NCI-H1417 treated with DMSO at 0.1 percent for 48 hours (cell line): ENCODE results near the gene CCDC201.
A peak's percentile ranks its signal among the peaks of the same experiment; 100 is the strongest.

Experiments
- DNase-seq: peaks from one replicate; lab custom pipeline; 2025; lab: John Stamatoyannopoulos, UW

Gene CCDC201, protein sequence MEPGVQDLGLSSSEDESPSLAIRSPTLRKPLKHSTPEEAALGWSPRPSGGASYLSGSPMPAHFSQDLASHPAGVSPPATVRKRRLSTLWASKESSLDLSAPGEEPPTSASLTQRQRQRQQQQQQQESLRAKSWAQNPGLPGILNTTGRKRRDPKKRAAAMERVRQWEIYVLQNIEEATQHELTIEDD

DNA sequence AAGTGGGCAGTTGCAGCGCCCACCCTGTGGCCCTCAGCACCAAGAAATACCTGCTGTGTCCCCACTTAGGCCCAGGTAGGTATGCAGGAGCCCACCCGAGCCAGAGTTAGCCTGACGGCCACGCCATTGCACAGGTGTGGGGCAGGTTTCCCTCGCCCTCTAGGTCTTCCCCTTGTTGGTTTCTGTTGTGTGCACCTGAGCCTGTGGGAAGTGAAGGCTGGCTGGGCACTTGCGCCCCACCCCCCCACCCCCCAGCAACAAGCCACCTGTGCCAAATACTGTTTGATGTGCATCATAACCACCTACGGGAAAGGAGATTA, at the start of gene CCDC201:
CCDC201 (minus strand) TSS at position 48 of the 320 bp plus-strand sequence. CDS start 75 bp downstream, outside the sequence.
- no peak for DNase-seq

DNA sequence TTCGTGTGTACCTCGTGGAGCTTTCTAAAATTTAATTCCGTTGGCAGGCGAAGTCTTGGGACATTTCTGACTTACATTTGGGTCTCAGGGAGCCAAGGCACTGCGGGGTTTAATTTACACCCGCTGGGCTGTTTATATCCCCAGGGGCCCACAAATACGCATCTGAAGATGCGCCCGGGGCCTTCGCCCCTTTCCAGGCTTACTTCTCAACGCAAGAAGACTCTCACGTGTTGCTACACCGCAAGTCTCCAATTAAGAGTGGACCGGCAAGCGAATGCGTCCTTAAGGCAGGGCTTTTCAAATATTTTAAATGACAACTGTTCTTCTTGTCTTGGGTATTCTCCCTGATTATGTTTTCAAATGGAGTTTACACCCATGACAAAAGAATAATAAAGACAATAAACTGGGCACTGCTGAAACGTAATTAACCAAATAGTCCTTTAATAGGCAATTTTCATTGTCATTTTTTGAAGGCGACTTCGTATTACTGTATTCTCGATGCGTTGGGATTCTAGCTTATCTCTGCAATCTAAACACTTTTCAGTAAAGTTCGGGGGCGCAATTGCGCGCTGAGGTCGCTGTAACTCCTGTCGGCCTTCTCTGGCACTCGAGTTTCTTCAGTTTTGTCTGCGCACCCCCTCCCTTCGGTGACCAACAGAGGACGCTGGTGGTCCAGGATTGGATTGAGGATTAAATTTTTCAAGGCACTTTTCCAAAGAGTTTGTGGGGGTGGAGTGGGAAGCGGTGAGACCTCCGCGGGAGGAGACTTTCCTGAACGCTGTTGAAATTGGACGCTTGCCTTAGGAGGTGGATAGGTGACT, 49.0 kb upstream of the CCDC201 start:
- DNase-seq: no peak

DNA sequence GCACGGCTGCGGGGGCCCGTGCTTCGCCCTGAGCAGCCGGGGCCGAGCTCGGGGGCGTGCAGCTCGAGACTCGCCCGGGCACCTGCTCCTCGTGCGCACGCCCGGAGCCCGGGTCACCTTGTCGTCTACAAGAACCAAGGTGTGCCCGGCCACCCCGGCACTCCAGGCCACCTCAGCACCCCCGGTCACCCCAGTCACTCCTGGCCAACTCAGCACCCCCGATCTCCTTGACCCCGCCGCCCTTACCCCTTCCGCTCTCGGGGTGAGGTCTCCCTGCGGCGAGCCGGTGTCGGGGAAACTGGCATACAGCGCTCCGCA, 48.5 kb upstream of the CCDC201 start:
- no peak for DNase-seq

DNA sequence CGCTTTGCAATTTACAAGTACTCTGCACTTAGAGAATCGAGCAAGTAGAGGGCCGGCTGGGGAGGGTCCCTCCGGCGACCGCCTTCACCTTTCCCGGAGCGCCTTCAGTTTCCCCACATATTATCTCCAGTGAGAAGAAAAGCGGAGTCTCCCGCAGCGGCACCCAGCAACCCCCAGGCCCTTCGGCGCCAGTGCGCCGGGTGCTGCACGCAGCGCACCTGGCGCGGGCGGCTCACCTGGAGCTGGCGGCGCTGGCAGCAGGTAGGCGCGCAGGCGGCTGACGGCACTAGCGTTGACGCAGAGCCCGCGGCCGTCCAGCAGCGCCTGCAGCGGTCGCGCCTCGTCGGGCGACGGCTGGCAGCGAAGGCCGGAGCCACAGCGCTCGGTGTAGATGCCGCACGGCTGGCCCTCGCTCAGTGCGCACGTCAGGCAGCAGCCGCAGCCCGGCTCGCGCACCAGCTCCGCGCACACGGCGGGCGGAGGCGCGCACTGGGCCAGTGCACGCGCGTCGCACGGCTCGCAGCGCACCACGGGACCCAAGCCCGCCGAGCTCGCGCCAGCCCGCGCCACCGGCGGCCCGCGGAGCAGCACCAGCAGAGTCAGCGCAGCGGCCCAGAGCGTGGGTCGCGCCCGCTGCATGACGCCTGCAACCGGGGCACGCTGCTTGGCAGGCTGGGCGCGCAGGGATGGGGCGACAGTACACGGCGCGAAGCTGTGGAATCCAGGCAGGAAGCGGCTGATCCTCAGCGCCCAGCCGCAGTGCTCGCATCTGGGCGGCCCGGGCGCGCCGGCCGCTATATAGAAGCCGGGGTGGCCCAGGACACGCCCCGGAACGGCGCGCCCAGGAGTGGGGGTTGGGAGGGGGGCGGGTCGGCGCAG, 47.9 kb upstream of the CCDC201 start, which contains the start of gene IGFBP3:
IGFBP3 (minus strand) TSS at position 771 of the 879 bp plus-strand sequence; CDS start at position 639, 132 bp downstream.
- DNase-seq: peak; percentile 48

DNA sequence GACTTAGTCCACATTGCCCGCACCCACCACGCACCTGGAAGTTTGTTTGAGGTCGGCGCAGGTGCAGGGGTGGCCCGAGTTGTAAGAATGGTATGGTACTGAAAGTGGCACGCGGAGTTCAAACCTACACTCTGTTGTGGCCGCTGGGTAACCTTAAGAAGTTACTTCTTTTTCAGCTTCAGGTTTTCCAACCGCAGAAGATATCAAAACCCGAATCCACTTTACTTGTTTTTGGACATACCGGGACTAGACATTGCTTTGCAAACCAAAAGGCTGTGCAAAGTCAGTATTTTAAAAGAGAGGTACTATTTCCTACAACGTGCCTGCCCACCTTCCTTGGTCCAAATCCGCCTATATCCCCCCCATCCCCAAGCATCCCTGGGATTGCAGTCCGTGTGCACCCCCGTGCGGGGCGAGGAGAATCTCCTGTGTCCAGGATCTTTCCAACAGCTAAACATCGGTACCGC, 47.1 kb upstream of the CCDC201 start:
- no peak for DNase-seq

DNA sequence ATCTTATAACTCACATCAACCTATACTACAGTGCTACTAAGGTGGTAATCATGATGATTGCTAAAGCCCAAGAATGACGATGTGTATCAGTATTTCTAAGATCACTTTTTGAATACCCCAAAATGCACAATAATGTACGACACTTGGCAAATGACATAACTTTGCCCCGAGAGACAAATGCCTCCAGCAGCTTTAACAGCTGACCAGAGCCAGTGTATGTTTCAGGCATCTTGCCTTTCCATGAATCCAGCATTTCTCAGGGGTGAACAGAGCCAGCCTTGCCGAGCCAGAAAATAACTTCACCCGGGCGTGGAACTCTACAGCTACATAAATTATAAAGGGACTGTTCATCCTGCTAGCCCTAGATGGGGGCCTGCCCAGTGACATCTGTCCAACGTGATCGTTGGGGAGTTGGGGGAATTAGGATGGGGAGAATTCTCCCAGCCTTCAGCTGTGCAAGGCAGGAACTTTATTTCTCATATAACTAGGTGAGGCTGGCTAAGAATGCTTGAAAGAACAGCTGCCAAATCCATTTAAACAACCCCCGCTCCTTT, 46.4 kb upstream of the CCDC201 start:
- DNase-seq: no peak

DNA sequence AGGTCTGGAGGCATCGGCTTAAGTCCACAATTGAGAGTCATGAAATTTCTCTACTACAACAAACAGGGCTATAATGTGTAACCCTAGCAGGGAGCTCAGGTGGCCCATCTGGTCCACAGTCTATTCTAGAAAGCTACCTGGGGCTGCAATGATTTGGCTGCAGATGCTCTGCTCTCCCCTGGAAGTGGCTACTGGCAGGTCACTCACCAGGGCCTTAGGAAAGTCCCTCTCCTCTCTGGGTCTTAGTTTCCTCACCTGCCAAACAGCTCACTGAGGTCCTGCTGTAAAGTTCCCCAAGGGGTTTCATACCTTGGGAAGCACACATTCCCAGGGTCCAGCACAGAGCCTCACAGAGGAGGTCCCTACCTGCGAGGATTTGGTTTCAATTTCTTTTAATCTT, 45.7 kb upstream of the CCDC201 start:
- DNase-seq: no peak

DNA sequence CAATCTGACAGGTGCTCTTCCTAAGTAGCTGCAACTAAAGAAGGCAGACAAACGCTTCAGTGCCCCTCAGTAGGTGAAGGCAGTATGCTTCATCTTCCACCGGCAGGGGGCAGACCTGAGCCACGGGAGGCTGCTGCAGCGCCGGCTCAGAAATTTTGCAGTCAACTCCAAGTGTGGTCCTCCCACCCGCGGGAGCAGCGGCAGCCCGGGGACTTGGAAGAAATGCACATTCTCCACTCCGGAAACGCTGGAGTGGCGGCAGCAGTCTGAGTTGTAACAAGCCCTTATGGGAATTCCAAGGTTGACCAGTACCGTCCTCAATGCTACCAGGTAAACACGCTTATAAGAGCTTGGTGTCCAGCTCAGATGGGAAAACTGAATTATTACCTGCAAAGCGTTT, 44.8 kb upstream of the CCDC201 start:
- no peak for DNase-seq

DNA sequence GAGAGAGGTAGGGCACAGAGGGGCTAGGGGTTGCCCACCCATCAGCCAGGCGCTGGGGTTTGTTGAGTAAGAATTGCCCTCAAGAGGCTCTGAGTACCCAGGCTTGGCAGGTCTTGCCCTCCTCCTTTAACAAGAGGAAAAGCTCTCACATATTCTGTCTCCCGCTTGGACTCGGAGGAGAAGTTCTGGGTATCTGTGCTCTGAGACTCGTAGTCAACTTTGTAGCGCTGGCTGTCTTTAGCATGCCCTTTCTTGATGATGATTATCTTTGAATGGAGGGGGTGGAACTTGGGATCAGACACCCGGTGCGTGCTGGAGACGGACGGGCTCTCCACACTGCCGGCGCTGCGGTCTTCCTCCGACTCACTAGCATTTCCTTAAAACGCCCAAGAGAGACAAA, 44.2 kb upstream of the CCDC201 start:
- no peak for DNase-seq

DNA sequence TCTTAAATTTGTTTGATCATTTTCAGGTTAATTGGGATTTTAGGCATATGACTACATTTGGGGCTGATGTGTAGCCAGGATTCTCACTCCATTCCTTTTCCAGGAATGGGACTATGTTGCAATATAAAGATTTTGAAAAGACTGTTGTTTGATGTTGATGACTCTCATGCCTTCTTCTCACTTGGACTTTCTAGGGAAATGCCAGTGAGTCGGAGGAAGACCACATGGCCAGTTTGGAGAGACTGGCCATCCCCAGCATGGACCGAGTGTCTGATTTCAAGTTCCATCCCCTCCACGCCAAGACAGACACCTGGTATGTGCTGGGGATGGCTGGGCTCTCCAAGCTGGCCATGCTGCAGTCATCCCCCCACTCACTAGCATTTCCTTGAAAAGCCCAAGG, 42.7 kb upstream of the CCDC201 start:
- no peak for DNase-seq

DNA sequence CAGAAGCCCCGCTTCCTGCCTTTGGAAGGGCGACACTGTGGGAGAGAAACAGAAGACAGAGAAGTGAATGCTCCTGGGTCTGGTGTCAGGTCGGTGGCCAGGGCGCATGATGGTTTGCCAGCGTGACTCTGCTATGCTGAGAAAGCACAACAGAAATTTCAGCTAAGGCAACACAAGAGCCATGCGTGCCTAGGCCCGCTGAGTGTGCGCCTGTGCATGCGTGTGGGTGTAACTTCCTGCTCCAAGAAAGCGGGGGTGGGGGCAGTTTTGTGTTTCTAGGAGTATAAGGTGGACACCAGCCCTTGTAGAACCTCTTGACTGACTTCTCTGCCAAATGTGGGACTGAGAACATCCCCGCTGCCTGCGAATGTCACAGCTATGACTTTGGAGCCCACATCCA, 42.0 kb upstream of the CCDC201 start:
- DNase-seq: no peak

DNA sequence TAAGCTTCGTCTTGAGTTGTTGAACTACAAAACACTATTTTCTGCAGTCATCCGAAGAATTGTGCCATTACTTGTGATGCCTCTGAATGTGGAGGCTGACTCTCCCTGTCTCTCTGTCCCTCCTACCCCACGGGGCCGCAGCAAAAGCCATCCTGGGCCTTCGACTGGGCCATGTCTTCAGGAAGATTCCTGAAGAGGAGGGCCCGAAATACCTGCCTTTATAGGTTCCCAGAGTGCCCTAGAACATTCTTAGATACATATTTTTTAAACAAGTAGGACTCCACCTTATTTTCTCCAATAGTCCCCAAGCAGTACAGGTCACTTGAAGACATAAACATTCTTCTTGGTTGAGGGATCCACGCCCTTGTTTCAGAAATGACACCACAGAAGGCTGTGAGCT, 40.1 kb upstream of the CCDC201 start:
- no peak for DNase-seq

DNA sequence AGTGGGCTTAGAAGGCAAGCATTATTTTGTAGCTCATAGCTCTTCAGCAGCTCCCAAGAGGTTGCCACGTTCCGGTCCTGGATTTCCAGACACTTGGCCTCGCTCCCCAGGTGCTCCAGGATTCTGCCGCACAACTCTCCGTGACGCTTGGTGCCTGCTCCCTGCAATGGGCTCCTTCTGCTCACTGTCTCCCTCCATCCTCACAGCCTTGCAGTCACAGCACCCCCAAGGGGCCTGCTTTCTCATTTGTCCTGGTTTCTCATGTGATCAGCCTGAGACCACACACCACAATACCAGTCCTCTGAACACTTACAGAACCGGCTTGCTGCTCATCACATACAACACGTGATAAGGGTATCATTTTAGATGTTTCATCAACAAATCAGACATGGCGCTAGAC, 38.4 kb upstream of the CCDC201 start:
- no peak for DNase-seq

DNA sequence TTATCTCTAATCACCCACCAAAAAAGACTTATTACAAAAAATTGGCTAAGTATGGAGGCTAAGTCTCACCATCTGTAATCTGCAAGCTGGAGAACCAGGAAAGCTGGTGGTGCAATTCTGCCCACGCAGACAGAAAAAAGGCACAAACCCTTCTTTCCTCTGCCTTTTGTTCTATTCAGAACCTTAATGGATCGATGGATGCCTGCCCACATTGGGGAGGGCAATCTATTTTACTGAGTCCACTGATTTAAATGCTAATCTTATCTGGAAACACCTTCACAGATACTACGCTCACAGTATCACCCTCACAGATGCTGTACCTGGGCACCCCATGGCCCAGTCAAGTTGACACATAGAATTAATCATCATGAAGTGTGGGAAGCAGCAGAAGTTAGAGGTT, 38.0 kb upstream of the CCDC201 start:
- no peak for DNase-seq

DNA sequence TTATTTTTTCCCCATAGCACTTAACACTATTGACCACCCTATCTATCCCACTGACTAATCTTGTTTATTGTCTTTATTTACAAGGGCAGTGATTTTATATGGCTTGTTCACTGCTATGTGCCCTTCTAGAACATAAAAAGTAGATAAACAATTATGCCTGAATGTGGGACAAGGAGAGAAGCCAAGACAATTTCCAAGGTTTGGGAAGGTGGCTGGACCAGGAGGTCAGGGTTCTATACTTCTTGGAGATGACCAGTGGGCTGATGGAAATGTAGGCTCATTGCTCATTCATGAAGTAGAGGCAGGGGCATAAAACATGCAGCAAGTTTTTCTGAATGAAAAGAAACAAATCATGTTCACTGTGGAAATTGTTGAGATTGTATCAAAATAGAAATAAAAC, 36.7 kb upstream of the CCDC201 start:
- no peak for DNase-seq

DNA sequence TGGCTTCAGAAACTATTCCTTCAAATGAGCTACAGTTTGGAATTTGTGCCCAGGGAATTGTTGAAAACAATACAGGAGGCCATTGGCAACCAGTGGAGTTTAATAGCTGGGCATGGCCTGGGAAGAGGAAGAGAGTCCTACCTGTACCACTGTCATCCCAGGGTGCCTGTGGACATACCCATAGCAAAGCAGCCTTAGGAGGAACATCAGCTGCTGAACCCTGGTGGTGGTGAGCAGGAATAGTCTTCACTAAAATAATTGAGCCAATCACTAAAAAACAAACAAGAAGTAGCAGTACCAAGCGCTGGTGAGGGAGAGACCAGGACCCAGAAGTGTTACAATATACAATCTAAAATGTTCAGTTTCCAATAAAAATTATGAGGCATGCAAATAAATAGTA, 29.9 kb upstream of the CCDC201 start:
- DNase-seq: no peak

DNA sequence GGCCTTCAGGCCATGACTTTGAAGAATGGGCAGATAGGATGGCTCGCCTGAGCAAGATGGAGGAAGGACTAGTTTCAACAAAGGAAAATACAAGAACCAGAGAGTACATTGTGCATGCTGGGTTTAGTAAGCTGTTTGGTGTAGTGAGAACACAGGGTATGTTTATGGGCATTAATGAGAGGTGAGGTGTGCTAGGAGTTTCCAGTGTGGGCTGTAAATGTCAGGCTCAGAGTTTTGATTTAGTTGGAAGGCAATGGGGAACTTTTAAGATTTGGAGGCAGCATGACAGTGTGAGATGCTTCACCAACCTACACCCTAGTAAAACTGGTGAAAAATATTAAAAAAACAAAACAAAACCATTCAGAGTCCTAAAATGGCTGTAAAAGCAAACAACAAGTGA, 28.7 kb upstream of the CCDC201 start:
- no peak for DNase-seq

DNA sequence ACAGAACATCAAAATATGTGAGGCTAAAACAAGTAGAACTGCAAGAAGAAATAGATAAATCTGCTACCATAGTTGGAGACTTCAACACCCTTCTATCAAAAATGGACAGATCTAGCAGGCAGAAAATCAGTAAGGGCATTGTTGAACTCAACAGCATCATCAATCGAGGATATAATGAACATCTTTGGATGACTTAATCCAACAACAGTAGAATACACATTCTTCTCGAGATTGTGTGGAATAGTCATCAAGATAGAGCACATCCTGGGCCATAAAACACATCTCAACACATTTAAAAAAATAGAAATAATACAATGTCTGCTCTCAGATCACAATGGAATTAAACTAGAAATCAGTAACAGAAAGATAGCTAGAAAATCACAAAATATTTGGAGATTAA, 25.3 kb upstream of the CCDC201 start:
- no peak for DNase-seq

DNA sequence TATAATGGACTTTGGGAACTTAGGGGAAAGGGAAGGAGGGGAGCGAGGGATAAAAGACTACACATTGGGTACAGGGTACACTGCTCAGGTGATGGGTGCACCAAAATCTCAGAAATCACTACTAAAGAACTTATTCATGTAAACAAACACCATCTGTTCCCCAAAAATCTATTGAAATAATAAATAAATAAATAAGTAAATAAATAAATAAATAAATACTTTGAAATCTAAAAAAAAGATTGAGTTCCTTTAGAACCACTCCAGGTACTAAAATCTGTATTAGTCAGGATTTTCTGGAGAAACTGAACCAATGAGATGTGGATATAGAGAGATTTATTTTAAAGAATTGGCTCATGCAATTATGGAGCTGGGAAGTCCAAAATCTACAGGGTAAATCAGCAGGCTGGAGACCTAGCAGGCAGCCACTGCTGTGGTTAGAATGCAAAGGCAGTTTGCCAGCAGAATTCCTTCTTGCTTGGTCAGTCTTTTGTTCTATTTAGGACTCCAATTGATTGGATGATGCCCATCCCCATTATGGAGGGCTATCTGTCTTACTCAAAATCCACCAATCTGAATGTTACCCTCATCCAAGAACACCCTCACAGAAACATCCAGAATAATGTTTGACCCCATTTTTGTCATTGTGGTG, 24.3 kb upstream of the CCDC201 start:
- no peak for DNase-seq

DNA sequence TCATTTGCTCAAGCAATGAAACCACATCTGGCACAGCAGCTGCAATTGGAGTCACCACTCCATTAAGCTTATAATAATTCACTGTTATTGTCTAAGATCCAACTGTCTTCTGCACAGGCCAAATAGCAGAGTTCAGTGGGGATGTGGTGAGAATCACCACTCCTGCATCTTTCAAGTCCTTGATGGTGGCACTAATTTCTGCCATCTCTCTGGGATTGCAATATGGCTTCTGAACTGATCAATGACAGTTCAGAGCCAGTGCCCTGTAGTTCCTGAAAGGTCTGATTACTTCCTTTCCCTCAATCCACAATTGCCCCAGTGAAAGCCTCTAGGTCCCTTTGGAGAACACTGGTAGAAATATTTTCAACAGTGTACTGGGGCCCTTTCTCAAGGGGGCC, 21.8 kb upstream of the CCDC201 start:
- DNase-seq: no peak

DNA sequence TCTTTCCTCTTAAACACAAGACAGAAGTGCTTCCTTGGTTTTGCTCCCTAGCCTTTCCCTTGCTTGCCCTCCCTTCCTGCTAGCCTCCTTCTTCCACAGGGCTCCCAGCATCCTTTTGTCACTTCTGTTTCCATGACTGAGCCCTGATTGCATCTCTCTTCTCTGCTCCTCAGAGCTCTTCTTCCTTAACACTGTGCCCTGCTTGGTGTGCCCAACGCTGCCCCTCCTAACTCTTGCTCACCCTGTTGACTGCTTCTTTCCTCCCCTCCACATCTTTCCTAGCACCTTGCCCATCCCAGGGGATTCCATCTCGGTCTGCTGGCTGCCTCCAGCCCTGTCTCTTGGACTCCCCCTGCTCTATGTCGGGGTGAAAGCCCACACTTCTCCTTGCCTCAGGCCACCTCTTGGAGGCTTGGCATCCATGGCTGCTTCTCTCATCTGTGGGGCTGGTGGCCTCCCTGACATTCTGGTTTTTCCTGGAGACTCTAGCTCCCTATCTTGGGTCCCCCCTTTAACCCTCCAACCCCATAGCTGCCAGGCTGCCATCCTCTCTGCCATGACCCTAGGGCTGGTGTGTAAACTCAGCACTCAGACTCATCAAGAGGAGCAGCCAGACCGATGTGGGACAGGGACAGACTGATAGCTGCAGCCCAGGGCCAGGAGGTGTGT, 21.2 kb upstream of the CCDC201 start:
- no peak for DNase-seq
